ENCODE results near the gene TEC.
"Not testable (repeated sequence)": the region's sequence is repeated elsewhere in the genome, so short reads cannot be mapped to it uniquely, and the experiment has no call there.

Gene TEC

DNA sequence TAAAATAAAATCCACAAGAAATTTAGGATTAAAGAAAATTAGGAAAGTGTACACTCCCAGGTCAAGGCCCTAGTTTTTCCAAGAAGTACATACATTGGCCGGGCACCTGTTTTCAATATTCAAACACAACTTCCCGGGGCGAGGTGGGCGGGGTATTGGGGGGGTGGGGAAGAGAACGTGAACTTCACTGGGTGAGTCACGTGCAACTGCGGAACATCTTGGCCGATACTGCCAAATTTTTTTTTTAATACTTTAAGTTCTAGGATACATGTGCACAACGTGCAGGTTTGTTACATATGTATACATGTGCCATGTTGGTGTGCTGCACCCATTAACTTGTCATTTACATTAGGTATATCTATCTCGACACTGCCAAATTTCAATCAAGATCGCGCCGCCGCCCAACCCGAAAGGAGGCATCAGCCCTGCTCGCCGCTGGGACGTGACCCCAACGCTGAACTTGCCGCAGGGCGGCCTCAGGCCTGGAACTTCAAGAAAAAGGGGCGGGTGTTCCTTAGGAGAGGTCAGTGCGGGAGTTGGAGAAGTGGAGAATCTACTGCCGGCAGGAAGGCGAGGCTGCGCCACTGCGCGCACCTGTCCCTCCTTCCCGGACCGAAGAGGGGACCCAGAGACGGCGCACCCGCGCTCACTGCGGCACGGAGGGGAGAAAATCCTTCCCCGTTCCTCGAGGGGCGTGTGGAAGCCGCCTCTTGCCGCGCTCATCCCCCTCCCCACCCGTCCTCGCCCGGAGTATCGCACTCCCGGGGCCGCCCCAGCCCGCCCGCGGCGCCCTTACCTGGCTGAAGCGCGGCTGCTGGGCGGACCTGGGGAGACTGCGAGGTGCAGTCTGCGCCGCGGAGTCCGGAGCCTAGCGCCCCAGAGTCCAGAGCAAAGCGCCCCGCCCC, at the start of gene TEC:
TSS of gene TEC (minus strand) at position 883 of the 905 bp plus-strand sequence. CDS start 41,224 bp downstream, outside the sequence.
- DNase-seq = peak; percentile 9

GRCh38 chr4:48315728-48316630, 46.3 kb upstream of the TEC start:
- peak; percentile 60 for DNase-seq

DNA sequence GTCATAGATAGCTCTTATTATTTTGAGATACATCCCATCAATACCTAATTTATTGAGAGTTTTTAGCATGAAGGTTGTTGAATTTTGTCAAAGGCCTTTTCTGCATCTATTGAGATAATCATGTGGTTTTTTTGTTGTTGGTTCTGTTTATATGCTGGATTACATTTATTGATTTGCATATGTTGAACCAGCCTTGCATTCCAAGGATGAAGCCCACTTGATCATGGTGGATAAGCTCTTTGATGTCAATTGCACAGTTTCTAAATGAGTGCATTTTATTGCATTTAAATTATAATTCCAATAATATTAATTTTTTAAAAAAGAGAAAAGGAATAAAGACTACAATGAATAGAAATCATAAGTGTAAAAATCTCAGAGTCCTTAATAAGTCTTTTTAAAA, 45.1 kb upstream of the TEC start:
- DNase-seq = not testable (repeated sequence)

- no peak for DNase-seq
Observed at GRCh38 chr4:48311896-48312295, 42.3 kb upstream of the TEC start.

- no peak for DNase-seq
Observed at GRCh38 chr4:48308901-48309300, 39.3 kb upstream of the TEC start.

DNA sequence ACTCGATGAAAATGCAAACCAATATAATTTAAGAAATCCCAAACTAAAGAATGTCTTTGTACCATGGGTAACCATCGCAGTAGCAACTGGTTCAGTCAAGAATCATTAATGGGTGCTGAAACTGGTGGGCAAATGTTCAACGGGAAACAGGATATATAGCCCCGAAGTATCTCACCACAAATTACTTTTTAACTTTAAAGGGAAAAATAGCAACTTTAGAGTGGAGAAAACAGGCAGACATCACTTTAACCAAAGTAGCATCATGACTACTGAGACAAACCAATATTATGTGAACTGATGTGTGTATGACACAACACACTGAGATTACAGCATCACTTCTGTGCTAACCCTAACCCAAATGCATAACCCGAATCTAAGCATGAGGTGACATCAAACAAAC, 37.9 kb upstream of the TEC start:
- DNase-seq = no peak

DNA sequence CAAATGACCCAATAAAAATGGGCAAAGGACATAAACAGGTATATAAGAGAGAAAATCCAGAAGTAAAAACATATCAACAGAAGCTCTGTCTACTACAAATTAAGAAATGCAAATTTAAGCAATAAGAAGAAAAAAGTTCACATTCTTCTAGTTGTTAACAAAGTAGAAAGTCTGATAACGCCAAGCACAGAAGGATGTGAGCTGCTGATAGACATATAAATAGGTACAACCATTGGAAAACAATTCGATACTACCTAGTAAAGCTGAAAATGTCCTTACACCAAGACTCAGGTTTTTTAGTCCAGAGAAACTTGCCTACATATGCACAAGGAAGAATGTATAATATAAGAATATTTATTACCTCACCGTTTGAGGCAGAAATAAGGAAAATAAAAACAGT, 35.9 kb upstream of the TEC start:
- DNase-seq = no peak

DNA sequence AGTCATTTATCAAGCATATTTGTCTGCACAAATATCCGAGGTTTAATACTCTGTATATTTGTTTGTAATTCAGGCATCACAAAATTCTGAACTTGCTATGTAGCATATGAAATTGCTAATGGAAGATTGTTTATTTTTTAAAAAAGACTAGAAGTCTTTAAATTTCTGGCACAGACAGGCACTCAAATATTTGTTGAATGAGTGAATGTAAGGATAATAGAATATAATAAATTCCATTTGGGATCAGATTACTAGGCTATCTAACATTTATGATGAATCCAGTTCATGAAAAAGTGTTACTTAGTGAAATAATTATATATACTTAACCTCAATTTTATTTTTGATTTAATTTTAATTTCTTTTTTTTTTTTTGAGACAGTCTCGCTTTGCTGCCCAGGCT, 30.4 kb upstream of the TEC start:
- DNase-seq = no peak

DNA sequence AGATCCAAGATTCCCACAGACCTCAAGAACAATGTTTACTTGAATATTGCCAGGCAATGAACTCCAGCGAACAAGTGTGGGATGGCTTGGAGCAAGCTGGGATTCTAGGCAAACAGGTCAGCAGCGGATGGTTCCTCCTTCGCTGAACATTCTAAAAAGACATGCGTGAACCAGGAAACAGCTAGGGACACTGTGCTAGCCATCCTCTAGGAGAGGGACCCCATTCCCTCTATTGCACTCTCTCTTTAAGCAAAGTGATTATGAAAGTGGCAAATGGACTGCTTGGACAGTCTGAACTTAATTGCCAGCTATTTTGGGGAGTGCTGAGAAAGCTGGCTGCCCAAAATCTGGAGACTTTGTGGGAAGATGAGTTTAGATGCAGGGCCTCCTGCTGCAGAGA, 29.9 kb upstream of the TEC start:
- no peak for DNase-seq

GRCh38 chr4:48297256-48297846, 27.7 kb upstream of the TEC start:
- DNase-seq = no peak

GRCh38 chr4:48296365-48296764, 26.7 kb upstream of the TEC start:
- DNase-seq = peak; percentile 20

GRCh38 chr4:48295116-48295515, 25.5 kb upstream of the TEC start:
- DNase-seq = no peak

DNA sequence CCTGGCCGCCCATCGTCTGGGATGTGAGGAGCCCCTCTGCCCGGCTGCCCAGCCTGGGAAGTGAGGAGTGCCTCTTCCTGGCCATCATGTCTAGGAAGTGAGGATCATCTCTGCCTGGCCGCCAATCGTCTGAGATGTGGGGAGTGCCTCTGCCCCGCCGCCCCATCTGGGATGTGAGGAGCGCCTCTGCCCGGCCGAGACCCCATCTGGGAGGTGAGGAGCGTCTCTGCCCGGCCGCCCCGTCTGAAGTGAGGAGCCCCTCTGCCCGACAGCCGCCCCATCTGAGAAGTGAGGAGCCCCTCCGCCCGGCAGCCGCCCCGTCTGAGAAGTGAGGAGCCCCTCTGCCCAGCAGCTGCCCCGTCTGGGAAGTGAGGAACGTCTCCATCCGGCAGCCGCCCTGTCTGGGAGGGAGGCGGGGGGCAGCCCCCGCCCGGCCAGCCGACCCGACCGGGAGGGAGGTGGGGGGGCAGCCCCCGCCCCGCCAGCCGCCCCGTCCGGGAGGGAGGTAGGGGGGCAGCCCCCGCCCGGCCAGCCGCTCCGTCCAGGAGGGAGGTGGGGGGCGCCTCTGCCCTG, 22.7 kb upstream of the TEC start:
- not testable (repeated sequence) for DNase-seq

DNA sequence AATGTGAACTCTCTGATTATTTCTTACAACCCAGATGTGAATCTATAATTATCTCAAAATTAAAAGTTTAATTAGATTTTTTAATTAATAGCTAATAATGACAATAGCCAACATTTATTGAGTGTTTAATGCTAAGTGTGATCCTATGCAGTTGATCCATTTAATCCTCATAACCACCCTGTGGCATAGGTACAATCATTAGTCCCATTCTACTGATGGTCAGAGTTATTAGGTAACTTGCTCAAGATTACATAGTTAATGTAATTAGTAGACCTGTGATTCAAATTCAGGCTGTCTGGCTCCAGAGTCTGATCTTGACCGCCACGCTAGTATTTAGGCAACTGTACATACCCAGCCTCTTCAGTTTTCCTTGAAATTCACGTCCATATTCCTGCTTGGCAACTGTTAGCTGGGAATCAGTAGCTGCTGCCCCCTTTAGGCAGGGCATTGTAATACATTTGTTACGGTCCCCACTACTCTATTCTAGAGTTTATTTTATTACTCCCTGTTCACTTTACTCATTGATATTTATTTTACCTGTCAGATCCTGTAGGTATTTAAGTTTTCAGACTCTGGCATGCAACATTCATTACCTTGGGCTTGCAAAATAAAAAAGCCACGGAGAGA, 20.6 kb upstream of the TEC start:
- DNase-seq = peak; percentile 27

GRCh38 chr4:48286060-48286459, 16.4 kb upstream of the TEC start:
- DNase-seq = not testable (repeated sequence)

- not testable (repeated sequence) for DNase-seq
Observed at GRCh38 chr4:48285640-48286039, 16.0 kb upstream of the TEC start.

GRCh38 chr4:48275686-48276085, 6.0 kb upstream of the TEC start:
- DNase-seq = no peak

- peak; percentile 36 for DNase-seq
Observed at GRCh38 chr4:48275247-48275646, 5.6 kb upstream of the TEC start.

DNA sequence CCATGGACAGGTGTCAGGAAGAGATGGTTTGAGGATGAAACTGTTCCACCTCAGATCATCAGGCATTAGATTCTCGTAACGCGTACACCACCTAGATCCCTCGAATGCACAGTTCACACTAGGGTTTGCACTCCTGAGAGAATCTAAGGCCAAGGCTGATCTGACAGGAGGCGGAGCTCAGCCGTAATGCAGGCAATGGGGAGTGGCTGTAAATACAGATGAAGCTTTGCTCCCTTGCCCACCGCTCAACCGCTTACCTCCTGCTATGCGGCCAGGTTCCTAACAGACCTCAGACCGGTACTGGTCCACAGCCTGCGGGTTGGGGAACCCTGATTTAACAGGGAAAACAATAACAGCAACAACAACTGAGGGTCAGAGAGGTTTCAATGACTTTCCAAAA, 2.0 kb upstream of the TEC start:
- no peak for DNase-seq

- DNase-seq = no peak
Observed at GRCh38 chr4:48270951-48271473, 1.4 kb upstream of the TEC start.

- DNase-seq = no peak
Observed at GRCh38 chr4:48270523-48270897, 872 bp upstream of the TEC start.

DNA sequence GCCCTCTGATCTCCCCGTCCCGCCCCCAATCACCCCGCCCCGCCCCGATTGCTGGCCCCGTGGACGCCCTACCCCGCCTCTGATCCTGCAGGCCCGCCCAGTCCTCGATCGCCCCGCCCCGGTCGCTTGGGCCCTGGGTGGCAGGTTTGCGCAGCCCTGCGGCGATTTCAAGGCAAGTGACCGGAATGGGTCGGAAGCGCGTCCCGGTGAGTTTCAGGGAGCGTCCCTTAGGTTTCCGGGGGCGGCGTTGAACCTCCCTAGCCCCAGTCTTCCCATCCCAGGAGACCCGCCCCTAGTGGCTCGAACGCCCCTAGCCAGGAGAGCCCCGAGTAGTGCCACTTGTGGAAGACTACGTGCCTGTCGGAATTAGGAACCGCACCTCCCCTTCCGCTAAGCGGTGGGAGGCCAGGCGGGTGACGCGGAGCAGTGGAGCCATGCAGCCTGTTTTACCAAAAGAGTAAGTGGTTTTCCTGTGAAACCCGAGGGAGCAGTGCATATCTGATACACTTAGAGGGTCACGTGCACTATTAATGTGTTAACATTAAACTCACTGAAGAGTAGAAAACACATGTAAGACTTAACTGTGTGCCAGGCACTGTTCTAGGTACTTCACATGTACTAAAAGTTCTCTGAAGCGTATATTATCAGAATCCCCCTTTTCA, 354 bp upstream of the TEC start:
- peak; percentile 88 for DNase-seq
